ENCODE data around the gene CYTH2. TPM values are rescaled to one million over a fixed set of nuclear protein-coding genes. Genes with fewer than 3 reads are reported as not detected.

CYTH2 gene
- total RNA-seq, 2 experiments from 2014 or later = 44.0 to 53.2 TPM

DNA sequence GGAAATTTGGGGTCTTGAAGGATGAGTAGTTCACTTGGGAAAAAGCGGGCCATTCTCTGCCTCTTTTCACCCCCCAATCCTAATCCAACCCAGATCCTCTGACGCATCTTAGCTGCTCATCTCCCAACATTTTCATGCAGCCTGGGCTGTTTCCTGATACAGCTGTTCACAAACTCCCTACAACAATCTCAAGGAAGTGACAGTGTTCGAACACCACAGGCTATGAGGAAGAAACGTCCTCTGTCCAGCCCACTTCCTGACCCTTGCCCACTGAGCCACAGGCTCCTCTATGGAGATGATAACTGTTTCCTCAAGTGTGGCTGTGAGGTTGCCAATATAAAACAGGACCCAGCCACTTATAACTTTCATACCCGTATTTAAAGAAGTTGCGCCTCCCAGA is 26.2 kb downstream of the CYTH2 start:
- Histone ChIP-seq H3K9me3 (ENCODE audit: low read length) (no peaks in the 10 kb centered on the region), H3K9me2 (ENCODE audit: insufficient read depth, low read length) (no peaks in the 10 kb centered on the region), H4K20me1 (ENCODE audit: insufficient read depth, low read length) (no peaks in the 10 kb centered on the region), H2AFZ (ENCODE audit: low read length) (no peak overlapping the region), H3K4me2 (ENCODE audit: low read length) (no peak overlapping the region), H3K79me2 (ENCODE audit: insufficient read depth, low read depth, low read length) (no peaks in the 10 kb centered on the region), H3K36me3 (ENCODE audit: insufficient read depth, low read length) (no peaks in the 10 kb centered on the region), H3K4me1 (ENCODE audit: insufficient read depth, low read length, poor library complexity, severe bottlenecking) (peaks cover 24% of the 10 kb centered on the region), H3K4me3 (ENCODE audit: low read depth, low read length, poor library complexity, severe bottlenecking) (no peak overlapping the region), H3K27ac (ENCODE audit: low read depth, low read length, poor library complexity, severe bottlenecking) (no peak overlapping the region)
- TF ChIP-seq EZH2phosphoT487 (IDR thresholded peaks at IDR 0.05; ENCODE audit: borderline replicate concordance, low read depth, low read length) = no peak
- TF ChIP-seq, protein P1, sequence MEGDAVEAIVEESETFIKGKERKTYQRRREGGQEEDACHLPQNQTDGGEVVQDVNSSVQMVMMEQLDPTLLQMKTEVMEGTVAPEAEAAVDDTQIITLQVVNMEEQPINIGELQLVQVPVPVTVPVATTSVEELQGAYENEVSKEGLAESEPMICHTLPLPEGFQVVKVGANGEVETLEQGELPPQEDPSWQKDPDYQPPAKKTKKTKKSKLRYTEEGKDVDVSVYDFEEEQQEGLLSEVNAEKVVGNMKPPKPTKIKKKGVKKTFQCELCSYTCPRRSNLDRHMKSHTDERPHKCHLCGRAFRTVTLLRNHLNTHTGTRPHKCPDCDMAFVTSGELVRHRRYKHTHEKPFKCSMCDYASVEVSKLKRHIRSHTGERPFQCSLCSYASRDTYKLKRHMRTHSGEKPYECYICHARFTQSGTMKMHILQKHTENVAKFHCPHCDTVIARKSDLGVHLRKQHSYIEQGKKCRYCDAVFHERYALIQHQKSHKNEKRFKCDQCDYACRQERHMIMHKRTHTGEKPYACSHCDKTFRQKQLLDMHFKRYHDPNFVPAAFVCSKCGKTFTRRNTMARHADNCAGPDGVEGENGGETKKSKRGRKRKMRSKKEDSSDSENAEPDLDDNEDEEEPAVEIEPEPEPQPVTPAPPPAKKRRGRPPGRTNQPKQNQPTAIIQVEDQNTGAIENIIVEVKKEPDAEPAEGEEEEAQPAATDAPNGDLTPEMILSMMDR (conservative IDR thresholded peaks at IDR 0.05; ENCODE audit: low read length) = no peak
- intact Hi-C loops (cut with micrococcal nuclease; ENCODE audit: unreplicated experiment) = no loop called here
- ChIA-PET POLR2A (no interaction called here), CTCF (ENCODE audit: unreplicated experiment) (no interaction called here)
- no TSS peak for BruUV-seq (replicated peaks)
- no peak for DNase-seq (ENCODE audit: low spot score)

DNA sequence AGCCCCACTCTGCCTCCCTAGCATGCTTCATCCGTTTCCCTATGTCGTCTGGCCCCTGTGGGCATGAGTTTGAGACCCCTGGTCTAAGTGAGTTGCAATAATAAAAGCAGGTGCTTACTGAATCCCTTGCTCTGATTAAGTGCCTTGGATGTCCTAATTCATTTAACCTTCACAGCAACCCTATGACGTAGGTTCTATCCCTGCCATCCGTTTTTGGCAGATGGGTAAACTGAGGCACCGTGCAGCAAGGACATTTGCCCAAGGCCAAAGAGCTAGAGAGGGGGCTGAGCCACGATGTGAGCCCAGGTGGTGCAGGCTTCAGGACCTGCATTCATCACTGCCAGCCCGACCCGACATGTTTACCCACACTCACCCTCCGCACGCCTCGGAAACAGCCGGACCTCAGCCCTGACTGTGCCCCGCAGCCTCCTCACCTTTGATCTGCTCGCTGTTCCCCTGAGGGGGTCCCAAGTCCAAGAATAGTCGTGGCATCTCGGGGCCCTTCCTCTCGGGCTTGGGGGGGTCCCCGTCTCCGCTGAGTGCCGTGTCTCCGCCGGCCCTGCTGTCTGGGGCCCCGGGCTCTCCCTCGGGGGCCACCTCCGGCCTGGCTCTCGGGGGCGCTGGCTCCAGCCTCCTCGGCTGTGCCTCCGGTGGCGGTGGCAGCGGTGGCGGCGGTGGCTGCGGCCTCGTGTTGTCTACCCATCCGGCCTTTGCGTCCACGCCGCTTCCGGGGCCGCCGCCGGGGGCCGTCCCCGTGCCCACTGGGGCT is 28.0 kb downstream of the CYTH2 start:
- H3K9me2 ChIP-seq (ENCODE audit: insufficient read depth, low read length) = no peaks in the 10 kb centered on the region
- H3K36me3 ChIP-seq (ENCODE audit: insufficient read depth, low read length) = no peaks in the 10 kb centered on the region
- no peak overlapping the region for H2AFZ ChIP-seq (ENCODE audit: low read length)
- H3K4me3 ChIP-seq (ENCODE audit: low read depth, low read length, poor library complexity, severe bottlenecking) = no peak overlapping the region
- intact Hi-C loops (cut with micrococcal nuclease; ENCODE audit: unreplicated experiment) = no loop called here
- H3K4me2 ChIP-seq (ENCODE audit: low read length) = no peak overlapping the region
- H4K20me1 ChIP-seq (ENCODE audit: insufficient read depth, low read length) = no peaks in the 10 kb centered on the region
- CTCF ChIA-PET (ENCODE audit: unreplicated experiment) = no interaction called here
- no TSS peak for BruUV-seq (replicated peaks)
- no peak overlapping the region for H3K27ac ChIP-seq (ENCODE audit: low read depth, low read length, poor library complexity, severe bottlenecking)
- POLR2A ChIA-PET = no interaction called here
- DNase-seq (ENCODE audit: low spot score) = no peak
- no peaks in the 10 kb centered on the region for H3K79me2 ChIP-seq (ENCODE audit: insufficient read depth, low read depth, low read length)
- TF ChIP-seq, protein P1 (conservative IDR thresholded peaks at IDR 0.05; ENCODE audit: low read length) = no peak
- no peak for TF ChIP-seq EZH2phosphoT487 (IDR thresholded peaks at IDR 0.05; ENCODE audit: borderline replicate concordance, low read depth, low read length)
- peaks cover 20% of the 10 kb centered on the region for H3K4me1 ChIP-seq (ENCODE audit: insufficient read depth, low read length, poor library complexity, severe bottlenecking)
- H3K9me3 ChIP-seq (ENCODE audit: low read length) = no peaks in the 10 kb centered on the region
